ENCODE data around the gene SAC3D1.

DNA sequence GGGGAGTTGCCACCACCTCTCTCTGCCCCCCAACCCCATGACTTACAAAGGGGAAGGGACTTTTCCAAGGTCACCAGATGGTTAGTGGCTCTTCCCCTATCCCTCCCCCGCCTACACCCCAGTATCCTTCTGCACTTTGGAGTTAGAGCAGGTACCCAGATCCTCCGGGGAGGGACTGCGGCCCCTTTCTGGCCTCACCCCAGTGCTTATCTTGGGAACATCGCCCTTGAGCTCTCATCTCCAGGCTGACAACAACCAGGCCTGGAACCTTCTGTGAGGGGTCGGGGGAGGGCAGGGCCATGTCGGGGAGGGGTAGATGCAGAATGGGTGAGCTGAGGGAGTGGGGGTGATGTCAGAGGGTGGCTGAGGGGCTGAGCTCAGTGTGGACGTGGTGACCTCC, 24.8 kb downstream of the SAC3D1 start:
- TF ChIP-seq, protein P1, sequence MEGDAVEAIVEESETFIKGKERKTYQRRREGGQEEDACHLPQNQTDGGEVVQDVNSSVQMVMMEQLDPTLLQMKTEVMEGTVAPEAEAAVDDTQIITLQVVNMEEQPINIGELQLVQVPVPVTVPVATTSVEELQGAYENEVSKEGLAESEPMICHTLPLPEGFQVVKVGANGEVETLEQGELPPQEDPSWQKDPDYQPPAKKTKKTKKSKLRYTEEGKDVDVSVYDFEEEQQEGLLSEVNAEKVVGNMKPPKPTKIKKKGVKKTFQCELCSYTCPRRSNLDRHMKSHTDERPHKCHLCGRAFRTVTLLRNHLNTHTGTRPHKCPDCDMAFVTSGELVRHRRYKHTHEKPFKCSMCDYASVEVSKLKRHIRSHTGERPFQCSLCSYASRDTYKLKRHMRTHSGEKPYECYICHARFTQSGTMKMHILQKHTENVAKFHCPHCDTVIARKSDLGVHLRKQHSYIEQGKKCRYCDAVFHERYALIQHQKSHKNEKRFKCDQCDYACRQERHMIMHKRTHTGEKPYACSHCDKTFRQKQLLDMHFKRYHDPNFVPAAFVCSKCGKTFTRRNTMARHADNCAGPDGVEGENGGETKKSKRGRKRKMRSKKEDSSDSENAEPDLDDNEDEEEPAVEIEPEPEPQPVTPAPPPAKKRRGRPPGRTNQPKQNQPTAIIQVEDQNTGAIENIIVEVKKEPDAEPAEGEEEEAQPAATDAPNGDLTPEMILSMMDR (IDR thresholded peaks at IDR 0.05): no peak
- TF ChIP-seq POLR2AphosphoS5 (IDR thresholded peaks at IDR 0.05): no peak

Data from transverse colon (tissue), 4 donors.